SKM-1 treated with dmso at 0.1 percent for 144 hours (cell line): ENCODE results near the gene ELP4.

ENCODE experiments used
- DNase-seq: peaks from one replicate; lab custom pipeline; 2025; ENCODE audit not compliant: unreplicated experiment; lab: John Stamatoyannopoulos, UW

The ELP4 gene

DNA sequence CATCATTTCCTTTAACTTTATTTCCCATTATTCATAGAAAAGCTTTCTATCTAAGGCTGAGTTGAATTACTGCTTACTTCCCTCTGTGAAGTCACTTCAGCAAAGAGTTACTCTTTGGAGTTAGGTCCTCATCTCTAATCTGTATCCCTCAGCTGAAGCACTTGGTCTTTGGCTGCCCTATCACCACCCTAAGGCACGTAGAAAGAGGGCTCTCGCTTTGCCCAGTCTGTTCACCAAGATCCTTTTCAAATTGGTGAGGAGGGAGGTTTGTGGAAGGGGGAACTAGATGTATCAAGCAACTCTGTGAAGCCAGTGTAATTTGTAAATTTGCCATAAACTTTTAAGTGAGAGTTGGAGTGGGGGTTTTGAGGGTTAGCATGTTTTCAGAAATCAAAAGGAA is 258.1 kb downstream of the ELP4 start:
- no peak for DNase-seq

DNA sequence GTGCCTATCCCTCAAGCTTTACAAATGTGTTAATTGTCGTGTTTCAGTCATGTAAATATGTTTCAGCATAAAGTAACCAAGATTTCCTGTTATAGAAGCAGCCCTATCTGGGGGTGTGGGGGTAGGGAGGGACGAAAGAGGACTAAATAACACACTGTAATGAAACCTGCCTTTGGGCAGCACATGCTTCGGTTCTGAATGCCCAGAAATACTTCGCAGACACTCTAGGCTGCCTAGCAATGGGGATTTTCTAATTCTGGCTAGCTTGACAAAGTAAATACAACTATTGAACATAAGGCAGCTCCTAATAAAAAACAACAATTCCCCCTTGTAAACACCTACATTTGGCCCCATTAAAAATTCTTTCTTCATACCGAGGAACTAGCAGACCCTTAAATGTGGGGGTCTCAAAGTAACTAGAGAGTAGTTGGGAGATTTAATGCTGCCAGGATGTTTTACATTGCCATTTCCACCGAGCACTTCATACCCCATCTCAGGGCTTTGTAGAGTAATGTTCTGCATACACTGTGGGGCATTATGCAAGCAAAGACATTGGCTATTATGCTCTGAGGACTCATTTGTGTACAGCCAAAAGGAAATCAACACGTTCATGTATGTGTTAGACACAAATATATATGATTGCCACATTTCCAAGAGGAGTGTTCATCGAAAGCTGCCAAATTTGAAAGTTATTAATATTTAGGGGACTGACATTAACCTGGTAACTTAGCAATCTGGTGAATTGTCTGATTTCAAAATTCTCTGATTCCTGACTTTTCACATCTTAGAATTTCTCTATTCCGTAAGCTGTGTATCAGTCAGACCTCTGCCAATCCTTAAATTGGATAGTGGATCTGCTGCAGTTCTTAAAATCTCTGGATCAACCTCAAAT is 259.4 kb downstream of the ELP4 start:
- DNase-seq: no peak

DNA sequence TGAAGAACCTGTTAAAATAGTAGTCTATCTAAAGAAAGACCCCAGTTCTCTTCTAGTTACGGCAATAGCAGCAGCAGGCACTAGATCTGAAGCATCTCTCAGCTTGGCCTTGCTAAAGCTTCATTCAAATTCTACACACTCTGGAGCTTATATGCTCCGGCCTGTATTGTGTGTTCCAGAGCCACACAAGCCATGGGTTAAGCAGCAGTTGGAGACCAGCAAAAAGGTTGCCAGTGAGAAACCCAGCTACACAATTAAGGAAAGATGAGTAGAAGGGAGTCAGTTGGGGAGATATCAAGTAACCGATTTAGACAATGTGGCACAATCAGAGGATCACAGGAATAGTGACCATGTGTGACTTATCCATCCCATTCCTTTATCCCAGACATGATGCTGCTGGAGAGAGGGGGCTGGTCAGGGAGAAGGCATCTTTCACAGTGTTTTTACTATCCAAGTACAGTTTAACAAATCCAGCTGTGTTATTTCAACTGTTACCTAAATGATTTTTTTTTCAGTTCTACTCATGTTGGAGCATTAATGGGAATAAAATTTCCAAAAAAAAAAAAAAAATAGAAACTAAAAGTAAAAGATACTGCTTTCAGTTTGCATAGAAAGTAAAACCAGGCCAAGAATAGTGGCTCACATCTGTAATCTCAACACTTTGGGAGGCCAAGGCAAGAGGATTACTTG is 260.6 kb downstream of the ELP4 start:
- DNase-seq: no peak

DNA sequence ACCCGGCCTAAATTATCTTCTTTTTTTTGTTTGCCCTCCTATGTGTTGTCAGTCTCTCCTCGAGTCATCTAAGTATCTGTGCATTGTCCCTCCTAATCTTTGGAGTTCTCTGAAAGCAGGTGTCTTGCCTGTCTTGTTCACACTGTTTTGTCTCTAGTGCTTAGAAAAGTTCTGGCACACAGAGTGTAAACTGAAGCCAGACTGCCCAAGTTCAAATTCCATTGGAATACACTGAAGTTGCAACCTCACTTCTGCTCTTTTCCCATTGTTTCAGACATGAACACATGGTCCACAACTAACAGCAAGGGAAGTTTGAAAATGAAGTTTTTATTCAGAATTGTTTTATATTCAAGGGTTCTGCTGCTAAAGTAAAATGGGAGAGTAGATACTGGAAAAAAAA is 262.8 kb downstream of the ELP4 start:
- DNase-seq: no peak

DNA sequence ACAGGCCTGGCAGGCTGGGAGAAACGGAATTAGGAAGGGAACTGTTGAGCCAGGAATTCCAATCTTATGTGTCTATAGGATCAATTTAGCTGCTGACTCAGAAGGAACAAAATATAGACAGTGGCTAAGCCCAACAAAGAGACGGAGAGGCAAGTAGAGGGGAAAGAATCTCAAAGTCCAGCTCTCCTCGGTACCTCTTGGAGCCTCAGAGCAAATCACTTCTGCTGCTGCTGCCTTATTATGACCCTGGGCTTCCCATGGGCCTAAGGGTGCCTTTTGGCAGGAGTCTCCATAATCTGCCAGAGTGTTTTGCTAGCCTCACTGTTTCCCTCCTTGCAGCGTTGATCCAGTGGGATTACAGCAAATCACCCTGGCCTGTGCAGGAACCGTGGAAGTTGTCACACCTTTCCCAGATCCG is 269.8 kb downstream of the ELP4 start:
- DNase-seq: no peak

DNA sequence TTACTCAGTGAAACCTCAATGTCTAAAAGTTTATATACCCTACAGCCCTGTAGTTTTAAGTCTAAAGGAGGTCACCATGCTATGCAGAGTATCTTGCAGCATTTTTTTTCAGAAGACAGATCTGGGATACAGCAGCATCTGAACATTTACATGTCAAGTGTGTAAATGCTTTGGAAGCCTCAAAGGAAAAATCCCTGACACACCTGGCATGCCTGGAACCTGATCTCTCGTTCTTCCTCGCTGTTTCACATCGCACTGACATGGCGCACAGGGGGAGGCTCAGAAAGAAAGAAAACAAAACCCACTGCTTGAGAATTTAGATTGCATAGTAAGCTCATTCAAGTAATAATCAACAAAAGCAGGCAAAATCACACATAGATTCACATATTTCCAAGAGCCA is 270.5 kb downstream of the ELP4 start:
- no peak for DNase-seq

DNA sequence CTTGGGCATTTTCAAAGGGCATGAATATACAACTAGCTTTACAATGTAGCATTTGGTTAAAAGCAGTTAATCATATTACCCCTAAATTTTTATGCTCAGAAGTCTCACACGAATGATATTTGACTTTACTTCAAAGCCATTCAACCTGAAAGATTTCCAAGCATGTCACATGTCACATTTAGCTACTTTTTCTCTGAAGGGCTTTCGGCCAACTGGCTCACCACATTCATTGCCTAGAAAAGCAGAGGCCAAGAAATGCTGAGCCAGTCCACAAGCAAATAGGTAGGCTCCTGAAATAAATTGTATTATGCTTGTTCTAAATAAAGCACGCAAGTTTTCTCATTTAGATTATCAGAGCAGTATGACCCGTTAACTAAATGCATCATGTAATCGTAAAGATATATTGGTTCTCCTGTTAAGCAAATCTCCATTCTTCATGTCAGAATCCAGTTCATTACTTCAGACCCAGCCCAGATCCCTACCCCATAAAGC is 271.0 kb downstream of the ELP4 start:
- DNase-seq: no peak

DNA sequence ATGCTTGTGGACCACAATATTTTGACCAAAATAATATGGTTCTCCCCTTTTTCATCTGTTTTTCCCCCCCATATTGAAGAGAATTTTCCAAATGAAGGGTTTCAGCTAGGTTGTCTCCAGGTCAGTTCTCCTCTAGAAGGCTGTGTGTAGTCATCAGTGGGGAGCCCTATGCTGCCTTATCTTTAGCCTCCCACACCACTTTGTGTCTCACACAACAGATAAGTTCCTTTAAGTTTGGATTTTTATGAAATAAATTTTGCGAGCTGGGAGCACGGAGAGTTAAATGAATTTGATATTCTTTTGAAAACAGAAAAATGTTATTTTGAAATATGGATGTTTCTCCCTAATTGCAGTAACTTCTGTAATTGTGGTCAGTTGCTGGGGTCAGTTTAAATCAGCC is 272.7 kb downstream of the ELP4 start:
- no peak for DNase-seq

DNA sequence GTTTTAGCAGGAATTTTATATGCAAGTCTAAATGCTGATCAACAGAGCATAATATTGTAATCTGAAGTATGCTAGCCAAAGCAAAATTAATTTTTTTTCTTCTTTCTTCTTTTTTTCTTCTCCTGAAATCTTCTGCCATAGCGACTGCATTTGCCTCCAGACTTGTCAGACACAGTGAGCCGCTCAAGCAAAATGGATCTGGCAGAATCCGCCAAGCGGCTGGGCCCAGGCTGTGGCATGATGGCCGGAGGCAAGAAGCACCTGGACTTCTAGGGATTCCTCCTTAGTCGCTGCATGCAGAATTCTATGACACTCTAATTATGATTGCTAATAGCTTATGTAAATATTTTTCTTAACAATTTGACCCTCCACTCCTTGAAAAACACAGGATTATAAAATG is 273.7 kb downstream of the ELP4 start:
- DNase-seq: no peak

DNA sequence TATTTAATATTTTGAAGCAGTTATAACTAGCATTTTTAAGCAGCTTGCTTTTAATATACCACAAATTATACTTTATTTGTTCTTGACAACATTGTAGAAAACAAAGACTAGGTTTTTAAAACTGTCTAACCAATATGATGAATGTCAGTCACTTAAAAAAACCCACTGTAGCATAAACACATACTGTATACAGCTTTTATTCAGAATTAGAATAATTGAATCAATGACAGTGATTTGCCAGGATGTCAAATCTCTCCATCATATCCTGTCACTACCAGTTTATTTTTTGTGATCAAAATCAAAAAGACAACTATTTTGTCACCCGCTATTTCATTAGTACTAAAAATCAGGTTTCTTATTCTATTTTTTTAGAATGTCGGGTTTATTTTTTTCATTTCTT is 275.0 kb downstream of the ELP4 start:
- no peak for DNase-seq

DNA sequence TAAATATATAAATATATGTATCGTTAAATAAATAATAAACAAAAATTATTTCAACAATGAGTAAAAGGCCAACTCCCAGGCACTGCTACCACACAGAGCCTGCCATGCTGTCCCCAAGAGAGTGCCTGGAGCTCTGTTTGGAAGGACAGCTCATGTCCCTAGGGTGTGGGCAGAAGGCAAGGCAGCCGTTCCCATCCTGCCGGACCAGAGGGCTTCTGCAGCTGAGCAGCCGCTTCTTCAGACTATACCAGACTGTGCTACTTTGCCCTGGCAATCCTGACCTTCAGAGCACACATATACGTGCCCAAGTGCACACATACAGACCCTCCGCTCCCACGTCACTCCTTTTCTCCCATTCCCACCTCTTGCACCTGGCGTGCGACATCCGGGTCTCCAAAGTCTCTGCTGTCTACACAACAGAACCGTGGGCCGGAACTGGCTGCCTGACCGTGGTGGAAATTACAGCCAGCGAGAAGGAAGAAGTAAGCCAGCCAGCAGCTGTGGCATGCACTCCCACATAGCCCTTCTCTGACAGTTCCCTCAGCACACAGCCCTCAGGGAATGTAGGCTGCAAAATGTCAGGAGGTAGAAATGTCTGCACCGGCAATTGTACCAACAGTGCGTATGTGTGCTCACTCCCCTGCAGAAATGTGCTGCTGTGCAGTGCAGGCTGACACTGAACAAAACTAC is 277.6 kb downstream of the ELP4 start:
- no peak for DNase-seq

DNA sequence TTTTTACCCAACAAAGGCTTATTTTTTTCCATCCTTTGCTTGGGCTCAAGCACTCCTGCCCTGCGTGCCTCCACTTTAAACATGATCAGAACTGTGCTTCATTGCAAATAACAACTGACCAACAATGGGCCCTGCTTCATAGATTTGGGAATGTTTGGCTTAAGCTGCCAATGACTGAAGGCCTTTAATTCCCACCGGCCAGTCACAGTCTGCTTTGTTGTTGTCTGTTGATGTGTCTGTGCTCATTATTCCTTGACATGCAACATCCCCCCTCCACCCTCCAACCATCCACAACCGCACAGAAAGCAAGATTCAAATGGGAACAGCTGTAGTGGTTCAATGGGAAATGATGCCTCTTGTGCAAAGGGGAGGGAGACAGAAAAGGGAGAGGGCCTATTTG is 278.5 kb downstream of the ELP4 start:
- no peak for DNase-seq

DNA sequence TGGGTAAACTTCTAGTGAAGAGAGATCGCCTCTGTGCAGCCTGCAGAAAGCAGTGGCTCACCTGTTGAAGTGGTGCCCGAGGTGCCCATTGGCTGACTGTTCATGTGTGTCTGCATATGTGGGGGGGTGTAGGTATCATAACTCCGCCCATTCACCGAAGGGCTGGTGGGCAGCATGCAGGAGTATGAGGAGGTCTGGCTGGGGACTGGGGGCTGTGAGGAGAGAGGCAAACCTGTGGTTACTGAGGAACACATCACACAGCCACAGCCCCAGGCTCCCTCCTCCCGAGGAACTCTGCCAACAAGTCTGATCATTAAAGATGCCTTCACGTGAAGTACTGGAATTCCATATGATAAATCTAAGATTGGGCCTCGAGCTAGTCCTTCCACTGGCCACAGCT is 281.1 kb downstream of the ELP4 start:
- DNase-seq: no peak

DNA sequence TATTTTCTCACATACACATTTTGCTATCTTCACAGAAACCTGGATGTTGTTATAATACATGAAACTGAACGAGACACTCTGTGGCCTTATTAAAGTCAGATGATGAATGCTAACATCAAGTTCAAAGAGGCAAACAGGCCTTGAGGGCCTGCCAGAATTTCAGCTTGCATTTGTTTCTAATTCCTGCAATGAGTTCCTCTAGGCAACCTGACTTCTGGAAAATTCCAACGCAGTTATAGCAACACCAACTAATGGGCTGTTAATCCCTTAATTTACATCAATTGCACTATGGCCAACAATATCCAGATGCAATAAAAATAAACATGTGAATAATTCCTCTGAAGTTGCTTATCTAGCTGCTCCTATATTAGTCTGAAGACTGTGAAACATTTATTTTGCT is 282.5 kb downstream of the ELP4 start:
- DNase-seq: no peak

DNA sequence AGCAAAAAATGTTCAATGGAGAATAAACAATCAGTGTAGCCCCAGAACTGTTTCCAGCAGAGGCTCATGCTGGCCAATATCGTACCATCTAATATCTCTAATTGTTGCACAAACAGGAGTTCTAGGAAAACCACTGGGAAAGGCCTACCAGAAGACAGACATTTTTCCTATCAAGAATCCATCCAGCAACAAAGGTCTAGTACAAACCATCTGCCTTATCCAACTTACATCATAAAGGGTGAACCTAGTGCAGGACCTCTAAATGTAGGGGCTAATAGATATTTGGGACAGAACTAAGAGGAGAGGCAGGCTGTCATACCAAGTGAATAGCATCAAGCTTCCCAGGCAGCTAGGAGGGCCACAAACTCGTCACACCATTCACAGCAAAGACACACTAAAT is 282.9 kb downstream of the ELP4 start:
- DNase-seq: no peak

DNA sequence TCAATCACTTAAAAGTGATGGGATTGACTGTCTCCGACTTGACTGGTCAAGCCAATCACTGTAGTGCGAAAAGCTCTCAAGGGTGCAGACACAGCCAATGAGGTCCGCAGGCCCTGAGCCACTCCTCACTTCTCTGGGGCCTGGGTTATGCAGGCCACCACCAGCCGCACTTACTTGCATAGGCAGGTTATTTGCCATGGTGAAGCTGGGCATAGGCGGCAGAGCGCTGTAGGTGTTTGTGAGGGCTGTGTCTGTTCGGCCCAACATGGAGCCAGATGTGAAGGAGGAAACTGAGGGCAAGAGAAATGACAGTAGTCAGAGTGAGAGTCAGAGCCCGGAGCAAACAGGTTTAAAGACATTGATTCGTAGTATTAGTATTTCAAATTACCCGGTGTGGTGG is 283.7 kb downstream of the ELP4 start:
- DNase-seq: no peak

DNA sequence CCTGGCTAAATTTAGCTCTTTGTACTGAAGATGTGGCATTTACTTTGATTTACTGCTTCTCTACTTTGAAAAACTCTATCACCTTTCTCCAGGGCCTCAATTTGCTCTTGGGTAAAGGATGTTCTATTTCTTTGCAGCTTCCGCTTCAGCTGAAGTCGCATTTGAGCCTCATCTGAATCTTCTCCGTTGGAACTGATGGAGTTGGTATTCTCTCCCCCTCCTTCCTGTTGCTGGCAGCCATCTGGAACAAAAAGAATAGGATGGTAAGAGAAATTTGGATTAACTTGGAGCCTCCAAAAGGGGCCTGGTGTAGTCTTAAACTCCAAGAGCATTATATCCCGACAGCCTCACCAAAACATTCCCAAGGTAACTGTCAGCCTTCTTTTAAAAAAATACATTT is 285.0 kb downstream of the ELP4 start:
- DNase-seq: no peak

DNA sequence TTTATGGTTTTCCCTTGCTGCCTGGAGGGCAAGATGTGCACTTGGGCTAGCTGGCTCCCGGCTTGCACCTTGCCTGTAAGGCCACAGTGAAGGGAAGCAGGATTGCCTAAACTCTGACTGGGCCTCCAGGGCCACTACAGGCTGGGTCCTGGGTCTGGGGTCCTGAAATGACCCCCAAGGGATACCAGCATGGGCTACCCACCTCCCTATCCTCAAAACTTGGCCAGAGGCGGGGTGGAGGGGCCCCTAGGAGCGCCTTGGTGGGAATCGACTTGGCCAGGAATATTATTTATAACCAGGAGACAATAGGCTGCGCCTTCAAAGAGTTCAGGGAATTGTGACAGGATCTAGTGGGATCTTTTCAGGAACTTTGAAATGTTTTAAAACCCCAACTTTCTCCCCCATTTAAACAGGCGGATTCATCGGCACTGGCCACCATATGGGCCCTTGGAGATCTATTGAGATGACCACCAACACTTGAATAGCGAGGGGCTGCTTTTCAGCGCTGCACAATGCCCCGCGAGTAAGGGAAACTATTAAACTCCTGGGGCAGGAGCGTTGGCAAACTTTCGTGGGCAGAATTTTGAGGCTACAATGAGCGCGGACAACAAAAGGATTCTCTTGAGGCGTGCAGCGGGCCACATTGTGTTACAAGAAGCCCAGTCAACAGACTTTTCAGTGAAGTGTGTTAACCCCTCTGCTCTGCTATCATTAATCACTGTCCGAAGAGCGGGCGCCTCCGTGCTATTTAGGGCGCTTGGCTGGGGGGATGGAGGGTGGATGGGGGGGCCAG is 286.3 kb downstream of the ELP4 start:
- no peak for DNase-seq

DNA sequence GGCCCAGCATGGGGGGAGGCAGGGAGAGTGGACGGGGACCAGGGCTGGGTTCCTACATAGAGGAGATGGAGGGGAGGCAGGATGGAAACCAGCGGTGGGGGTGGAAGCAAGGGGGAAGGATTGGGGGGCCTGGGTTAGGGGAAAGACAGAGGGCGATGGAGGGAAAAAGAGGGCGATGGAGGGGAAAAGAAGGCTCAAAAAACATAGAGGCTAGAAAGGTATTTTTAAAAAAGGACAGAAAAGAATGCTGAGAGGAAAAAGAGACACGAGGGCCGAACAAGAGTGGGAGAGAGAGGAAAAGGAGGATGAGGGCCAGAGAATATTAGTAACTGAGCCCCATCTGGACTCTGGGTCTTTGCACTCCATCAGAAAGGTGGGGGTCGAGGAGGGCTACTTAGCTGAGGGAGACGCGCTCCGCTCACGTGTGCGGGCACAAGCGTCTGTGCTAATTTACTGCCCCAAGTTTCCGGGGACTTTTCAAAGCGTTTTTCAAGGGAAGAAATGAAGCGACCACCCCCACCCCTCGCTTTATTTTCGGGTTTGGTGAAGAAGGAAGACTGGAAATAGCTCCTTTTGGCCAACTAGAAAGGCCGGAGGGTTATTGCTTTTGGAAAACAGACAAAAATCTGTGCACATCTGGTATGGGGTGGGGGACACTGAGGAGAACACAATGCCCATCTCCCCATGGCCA is 287.1 kb downstream of the ELP4 start:
- no peak for DNase-seq
